Right ventricle myocardium superior (tissue), 1 donor: ENCODE data around the gene MEIG1. TPM values are rescaled to one million over a fixed set of nuclear protein-coding genes. Genes with fewer than 3 reads are reported as not detected.
"Not testable (repeated sequence)": the region's sequence is repeated elsewhere in the genome, so short reads cannot be mapped to it uniquely, and the experiment has no call there.

Experiments used
- ATAC-seq: fragments of 200-7000 bp; cut with Tn5 transposase; one replicate; pipeline ENCODE4 v1.9.1; 2020; ENCODE audit warnings: mild to moderate bottlenecking; ENCODE audit not compliant: poor library complexity
- DNase-seq: peaks from one replicate; pipeline ENCODE4 v3.0.0-alpha.2; 2020
- intact Hi-C: fragments of 100-400 bp; cut with DNase I; formaldehyde crosslinking; loops from one replicate; pipeline ENCODE4 v1.11.2; 2022
- total RNA-seq: library from RNA; stranded (reverse); fragmentation: NEBNext Ultra II Directional; extraction: Animal tissue kit (Norgen Biotek cat#: 25700); gene quantifications from one replicate; pipeline ENCODE4 v1.2.1, GENCODE V29; 2021
- donor health status: DM: no; HTN: yes; CAD: no; lungs with severe emphysema.

MEIG1 gene
- total RNA-seq, 1 donor from 2014 or later = not detected

DNA sequence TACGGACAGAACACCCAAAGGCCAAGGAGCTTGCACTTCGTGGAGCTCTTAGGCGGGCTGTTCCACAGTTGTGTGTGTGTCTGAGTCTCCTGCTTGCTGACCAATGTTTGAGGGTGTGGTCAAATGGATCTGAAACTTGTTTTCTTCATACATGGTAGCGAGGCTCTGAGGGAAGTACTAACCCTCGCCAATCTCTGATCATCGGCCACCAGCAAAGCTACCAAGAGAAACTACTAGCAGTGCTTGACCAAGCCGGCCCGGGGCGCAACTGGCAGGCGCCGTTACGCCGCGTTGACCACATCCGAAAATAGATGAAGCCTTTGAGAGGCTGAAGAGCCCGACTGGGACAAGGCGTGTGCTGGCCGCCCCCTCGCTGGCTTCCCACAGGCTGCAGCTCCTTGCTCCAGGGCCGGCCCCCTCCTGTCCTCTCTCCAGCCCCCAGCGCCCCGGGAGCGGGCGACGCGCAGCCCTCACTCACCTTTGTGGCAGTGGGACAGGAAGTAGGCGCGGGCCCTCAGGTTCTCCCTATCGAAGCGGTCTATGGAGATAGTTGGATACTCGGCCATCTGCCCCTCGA is 5.7 kb upstream of the MEIG1 start:
- peak; percentile 64 for ATAC-seq
- intact Hi-C loops = loop anchor here (5.0 to 10.0 kb wide), 2 partner anchors 76 to 141 kb away; partner anchors contain the start of genes RPP38 and SUV39H2
- peak; percentile 64 for DNase-seq

GRCh38 chr10:14954001-14954770 is 5.0 kb upstream of the MEIG1 start, which contains the start of gene DCLRE1C:
Gene DCLRE1C, minus strand, starts transcription at chr10:14954096. Its CDS starts 86 bp downstream, at chr10:14954010.
- intact Hi-C loops = loop anchor here (5.0 to 10.0 kb wide), 2 partner anchors 77 to 141 kb away; partner anchors contain the start of genes RPP38 and SUV39H2

DNA sequence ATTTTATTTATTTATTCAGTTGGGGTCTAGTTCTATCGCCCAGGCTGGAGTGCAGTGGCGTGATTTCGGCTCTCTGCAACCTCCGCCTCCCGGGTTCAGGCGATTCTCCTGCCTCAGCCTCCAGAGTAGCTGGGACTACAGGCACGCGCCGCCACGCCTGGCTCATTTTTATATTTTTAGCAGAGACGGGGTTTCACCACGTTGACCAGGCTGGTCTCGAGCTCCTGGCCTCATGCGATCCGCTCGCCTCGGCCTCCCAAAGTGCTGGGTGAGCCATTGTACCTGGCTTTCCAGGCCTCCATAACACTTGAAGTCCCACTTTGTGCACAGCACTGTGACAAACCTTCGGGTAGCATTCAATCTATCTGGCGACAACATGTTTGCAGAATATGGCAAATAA is 4.3 kb upstream of the MEIG1 start:
- intact Hi-C loops = loop anchor here (5.0 to 10.0 kb wide), 2 partner anchors 78 to 140 kb away; partner anchors contain the start of genes RPP38 and SUV39H2

More at GRCh38 chr10:14954001-14954770, 5.0 kb upstream of the MEIG1 start, which contains the start of gene DCLRE1C:
- ATAC-seq (peak; percentile 99), DNase-seq (peak; percentile 95)

GRCh38 chr10:14958872-14959220 is 342 bp upstream of the MEIG1 start:
- intact Hi-C loops = loop anchor here (10.0 kb wide), 1 partner anchor 136 kb away; the partner anchor contains the start of gene RPP38
- DNase-seq = no peak
- no peak for ATAC-seq

More for the DNA sequence above, 4.3 kb upstream of the MEIG1 start:
- ATAC-seq (no peak), DNase-seq (no peak)

DNA sequence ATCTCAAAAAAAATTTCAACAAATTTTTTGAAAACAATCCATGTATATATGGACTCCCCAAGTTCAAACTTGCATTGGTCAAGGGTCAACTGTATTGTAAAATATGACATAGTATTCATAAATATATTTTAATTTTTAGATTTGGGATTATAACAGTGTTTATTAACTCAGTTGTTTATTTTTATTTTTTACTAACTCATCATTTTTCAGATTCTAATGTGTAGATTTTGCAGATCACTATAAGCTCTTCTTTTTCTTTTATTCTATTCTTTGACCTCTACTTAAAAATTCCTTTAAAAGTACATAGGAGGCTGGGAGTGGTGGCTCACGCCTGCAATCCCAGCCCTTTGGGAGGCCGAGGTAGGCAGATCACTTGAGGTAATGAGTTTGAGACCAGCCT is 8.7 kb downstream of the MEIG1 start:
- DNase-seq (no peak), ATAC-seq (no peak)
- intact Hi-C loops = no loop called here

DNA sequence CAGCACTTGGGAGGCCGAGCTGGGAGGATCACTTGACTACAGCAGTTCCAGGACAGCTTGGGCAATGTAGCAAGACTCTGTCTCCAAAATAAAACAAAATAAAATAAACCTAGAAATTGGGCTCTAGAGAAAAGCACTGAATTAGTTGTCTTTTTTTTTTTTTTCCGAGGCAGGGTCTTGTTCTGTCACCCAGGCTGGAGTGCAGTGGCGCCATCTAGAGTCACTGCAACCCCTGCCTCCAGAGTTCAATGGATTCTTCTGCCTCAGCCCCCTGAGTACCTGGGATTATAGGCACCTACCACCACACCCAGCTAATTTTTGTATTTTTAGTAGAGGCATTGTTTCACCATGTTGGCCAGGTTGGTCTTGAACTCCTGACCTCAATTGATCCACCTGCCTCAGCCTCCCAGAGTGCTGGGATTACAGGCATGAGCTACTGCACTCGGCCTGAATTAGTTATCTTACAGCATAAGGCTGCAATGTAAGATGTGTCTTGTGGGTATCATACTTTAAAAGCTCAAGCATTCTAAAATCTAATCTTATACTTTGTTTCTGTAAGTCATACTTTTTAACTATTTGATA is 12.8 kb downstream of the MEIG1 start:
- intact Hi-C loops = no loop called here
- ATAC-seq (no peak), DNase-seq (peak; percentile 51)

- DNase-seq, ATAC-seq, intact Hi-C loops: not testable (repeated sequence)
Measured at GRCh38 chr10:14974153-14974998, 15.2 kb downstream of the MEIG1 start.

DNA sequence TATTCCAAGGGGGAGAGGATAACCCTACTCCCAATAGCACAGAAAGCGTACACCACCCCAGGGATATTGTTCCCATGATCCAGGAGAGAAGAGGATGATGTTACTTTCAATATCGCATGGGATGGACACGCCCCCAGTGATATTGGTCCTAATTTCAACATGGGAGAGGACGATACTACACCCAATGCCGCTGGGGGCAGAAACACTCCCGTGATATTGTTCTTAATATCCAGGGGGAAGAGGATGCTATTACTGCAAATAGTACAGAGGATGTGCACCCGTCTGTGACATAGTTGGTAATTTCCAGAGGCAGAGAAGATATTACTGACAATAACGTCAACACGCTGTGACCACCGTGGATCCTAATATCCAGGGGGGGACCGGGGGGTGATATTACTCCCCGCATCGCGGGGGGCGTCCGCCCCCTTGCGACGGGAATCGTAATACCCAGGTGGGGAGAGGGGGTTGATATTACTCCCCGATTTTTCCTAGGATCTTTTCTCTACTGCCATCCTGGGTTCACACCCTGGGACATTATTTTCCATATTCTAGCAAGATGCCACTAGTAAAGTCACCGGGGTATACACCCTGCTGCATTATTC is 16.6 kb downstream of the MEIG1 start:
- ATAC-seq (no peak), DNase-seq (no peak)
- intact Hi-C loops = no loop called here

DNA sequence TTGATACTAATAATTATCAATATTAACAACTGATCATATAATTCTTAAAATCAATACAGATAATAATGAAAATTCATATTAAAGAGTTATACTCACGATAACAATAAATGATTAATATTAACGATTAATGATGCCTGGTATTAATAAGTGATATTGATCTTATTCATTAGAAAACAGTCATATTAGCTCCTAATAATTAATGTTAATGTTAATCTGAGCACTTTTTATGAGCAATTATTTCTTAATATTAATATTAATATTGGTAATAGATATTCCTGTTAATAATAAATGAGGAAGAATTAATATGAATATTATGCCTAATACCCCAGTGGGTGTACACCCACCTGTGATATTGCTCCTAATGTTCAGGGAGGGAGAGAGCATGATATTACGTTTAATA is 23.6 kb downstream of the MEIG1 start:
- DNase-seq (no peak), ATAC-seq (no peak)
- intact Hi-C loops = no loop called here

GRCh38 chr10:14989552-14989951 is 30.4 kb downstream of the MEIG1 start:
- DNase-seq, ATAC-seq, intact Hi-C loops: not testable (repeated sequence)

GRCh38 chr10:14991035-14991749 is 32.0 kb downstream of the MEIG1 start:
- DNase-seq, intact Hi-C loops, ATAC-seq: not testable (repeated sequence)

- intact Hi-C loops = not testable (repeated sequence)
Measured at GRCh38 chr10:14992336-14992735, 33.1 kb downstream of the MEIG1 start.

GRCh38 chr10:14993500-14994455 is 34.6 kb downstream of the MEIG1 start:
- DNase-seq, intact Hi-C loops, ATAC-seq: not testable (repeated sequence)

More at GRCh38 chr10:14992336-14992735, 33.1 kb downstream of the MEIG1 start:
- not testable (repeated sequence) for DNase-seq, ATAC-seq

DNA sequence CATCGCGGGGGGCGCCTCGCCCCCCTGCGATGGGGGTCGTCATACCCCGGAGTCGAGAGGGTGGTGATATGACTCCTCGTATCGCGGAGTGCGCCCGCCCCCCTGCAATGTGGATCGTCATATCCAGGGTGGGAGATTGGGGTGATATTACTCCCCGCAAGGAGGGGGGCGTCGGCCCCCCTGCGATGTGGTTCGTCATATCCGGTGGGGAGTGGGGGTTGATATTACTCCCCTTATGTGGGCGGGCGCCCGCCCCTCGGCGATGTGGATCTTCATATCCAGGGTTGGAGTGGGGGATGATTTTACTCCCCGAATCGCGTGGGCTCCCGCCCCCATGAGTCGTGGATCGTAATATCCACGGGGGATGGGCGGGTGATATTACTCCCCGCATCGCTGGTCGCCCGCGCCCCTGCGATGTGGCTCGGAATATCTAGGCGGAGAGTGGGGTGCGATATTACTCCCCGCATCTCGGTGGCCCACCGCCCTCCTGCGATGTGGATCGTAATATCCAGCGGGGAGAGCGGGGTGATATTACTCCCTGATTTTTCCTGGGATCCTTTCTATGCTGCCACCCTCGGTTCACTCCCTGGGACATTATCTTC is 36.9 kb downstream of the MEIG1 start:
- intact Hi-C loops = no loop called here
- DNase-seq (no peak), ATAC-seq (no peak)

DNA sequence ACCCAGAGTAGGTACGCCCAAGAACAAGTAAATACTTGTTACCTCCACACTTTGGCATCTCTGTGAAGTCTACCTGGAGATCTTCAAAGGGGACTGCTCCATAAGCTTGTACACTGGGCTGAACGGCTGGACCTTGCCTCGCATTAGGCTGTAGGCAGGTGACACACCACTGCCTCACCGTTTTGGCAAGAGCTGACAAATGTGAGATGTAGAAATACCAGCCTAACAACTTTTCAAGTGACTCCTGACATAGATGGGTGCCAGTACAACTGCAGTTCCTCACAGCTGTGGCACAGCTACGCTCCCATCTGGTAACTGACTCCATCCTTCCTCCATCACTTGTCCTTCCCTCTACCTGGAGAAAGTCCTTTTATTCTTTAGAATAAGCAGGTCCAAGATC is 54.3 kb downstream of the MEIG1 start:
- ATAC-seq, DNase-seq, intact Hi-C loops: not testable (repeated sequence)

GRCh38 chr10:15015451-15015850 is 56.3 kb downstream of the MEIG1 start:
- no peak for ATAC-seq
- no peak for DNase-seq
- intact Hi-C loops = no loop called here
